Fibroblast of skin of back (primary cell): ENCODE data around the gene STARD7.
"Not testable (repeated sequence)": the region's sequence is repeated elsewhere in the genome, so short reads cannot be mapped to it uniquely, and the experiment has no call there.

Experiments
- DNase-seq: peaks from one replicate; pipeline ENCODE4 v3.0.0-alpha.2; 2013

Gene STARD7

GRCh38 chr2:96146153-96146880 lies 62.3 kb downstream of the STARD7 start:
- DNase-seq, result no peak

DNA sequence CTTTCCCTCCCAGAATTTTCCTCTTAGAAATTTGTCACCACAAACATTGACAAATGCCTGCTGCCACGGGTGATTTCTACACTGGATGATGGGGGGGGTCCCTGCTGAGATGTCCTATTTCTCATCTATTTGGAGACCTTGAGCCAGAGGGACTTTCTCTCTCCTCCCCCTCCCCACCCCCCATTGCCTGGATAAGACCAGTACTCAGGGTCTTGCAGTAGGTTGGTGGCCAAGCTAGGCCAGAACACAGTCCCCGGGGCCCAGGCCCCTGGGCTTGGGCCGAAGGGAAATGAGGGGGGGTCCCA lies 62.8 kb downstream of the STARD7 start:
- no peak for DNase-seq

- peak; percentile 71 for DNase-seq
These were observed 63.4 kb downstream of the STARD7 start, which contains the start of gene DUSP2 for GRCh38 chr2:96145036-96145847. DUSP2 (minus strand) TSS chr2:96145440; CDS start chr2:96145354, 86 bp downstream.

DNA sequence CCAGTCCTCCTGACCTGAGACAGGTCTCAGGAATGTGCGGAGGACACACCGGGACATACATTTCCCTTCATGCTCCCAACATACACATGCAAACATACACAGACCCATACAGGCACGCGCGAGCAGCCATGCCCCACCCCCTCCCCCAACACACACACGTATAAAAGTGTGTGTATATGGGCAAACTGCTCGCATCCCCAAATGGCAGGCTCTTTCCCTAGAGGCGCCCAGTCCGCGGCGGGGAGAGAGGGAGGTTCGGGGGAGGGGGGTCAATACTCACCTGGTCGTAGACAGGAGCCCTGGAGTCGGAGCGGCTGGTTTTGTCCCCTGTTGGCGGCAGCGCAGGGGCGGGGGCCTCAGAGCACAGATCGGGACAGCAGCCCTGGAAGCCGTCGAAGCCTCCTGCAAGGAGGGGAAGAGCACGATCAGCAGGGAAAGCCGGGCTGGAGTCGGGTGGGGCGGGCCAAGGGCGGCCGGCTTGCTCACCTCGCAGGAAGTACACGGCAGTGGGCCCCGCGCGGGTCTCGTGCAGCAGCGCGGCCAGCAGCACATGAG lies 64.1 kb downstream of the STARD7 start:
- no peak for DNase-seq

DNA sequence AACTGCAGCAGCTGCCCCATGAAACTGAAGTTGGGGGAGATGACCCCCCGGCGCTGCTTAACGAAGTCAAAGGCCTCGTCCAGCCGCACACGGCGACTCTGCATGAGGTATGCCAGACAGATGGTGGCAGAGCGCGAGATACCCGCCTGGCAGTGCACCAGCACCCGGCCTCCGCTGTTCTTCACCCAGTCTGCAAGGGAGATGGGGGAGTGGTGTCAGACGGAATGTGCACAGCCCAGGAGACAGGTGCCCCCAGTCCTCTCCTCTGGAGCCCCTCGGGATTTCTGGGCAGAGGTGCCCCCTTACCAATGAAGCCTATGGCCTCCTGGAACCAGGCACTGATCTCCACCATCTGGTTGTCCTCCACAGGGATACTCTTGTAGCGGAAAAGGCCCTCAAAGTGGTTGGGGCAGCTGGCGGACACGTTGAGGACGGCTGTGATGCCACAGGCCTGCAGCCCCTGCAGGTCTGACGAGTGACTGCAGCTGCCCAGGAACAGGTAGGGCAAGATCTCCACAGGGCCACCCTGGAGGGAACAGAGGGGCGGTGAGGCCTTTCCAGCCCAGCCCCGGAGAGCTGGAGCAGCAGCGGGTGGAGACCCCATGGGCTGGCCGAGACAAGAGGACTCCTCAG lies 64.7 kb downstream of the STARD7 start:
- DNase-seq, result no peak

DNA sequence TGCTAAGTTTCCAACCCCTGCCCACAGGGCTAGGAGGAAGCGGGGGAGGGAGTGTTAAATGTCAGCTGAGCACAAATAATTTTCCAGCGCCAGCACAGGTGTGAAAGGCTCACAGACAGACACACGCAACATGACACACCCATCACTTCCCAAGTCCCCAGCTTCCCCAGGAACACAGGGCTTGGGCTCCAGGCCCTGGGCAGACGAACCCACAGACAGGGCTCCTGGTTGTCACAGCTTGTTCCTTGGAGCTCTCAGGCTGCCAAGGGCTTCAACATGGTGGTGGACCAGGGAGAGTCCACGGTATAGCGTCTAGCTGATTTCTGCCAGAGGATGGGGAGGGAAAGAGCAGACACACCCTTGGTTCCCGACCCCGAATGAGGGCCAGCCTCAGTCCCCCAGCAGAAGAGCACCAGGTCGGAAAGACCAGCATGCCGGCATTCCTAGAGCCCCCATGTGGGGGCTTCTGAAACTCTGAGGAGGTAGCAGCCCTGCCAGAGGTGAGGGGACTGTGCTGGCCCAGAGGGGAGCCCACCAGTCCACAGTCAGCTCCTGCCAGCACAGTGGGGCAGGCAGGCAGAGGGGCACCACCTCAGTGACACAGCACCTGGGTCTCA lies 65.3 kb downstream of the STARD7 start:
- no peak for DNase-seq

DNA sequence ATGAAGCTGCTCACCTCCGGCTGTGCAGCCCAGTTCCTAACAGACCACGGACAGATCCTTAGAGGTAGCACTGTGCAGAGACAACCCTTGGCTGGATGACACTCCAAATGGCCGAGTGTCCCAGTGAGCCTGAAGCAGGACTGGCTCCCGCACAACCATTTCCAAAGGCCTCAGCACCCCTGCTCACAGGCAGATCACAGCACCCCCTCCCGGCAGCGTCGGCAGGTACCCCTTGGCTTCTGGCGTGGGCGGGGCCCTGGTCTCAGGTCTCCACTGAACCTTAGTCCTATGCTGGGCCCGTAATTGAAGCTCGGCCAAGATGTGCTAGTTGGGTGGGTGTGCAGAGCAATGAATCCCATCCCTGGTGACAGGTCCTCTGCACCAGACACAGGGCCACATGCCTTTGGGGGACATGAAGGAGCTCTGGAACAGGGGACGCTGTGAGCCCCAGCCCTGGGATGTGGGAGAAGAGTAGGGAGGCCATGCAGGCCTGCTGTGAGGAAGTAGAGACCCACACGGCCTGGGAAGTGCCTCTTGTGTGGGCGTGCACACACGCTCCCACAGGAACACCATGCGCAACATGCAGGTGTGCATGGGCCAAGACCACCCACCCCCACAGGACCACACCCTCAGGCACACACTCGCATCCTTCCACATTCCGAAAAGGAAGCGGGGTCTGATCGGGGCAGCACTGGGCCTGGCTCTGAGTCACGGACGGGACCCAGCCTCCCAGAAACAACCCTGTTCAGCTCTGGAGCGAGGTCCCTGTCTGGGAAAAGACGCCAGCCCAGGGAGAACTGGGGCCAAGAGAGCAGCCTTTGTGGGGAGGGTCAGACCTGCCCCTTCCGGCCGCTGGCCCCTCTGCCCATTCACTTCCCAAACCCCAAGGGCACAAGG lies 66.2 kb downstream of the STARD7 start:
- no peak for DNase-seq

- DNase-seq, result not testable (repeated sequence)
These were observed 67.0 kb downstream of the STARD7 start for GRCh38 chr2:96141624-96141967.

GRCh38 chr2:96140941-96141623 lies 67.5 kb downstream of the STARD7 start:
- no peak for DNase-seq

DNA sequence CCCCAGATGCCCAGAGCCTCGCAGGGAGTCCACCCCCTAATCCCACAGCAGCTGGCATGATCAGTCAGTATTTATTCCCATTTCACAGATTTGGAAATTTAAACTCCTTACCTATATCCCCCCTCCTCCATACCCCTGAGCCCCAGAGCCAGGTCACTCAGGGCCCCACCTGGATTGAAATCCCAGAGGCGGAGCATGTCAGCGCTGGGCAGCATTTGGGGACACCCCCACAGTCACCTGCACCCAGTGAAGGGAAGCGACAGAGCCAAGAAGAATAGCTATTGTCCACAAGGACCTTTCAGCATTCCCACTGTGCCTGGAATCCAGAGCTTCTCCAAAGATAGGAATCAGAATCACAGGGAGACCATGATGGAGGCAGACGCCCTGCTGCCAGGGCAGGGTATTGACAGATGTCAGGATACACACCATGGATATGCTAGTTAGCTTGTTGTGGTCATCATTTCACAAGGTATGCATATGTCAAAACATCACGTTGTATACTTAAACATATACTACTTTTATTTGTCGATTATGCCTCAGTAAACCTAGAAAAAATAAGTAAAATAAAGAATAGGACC lies 69.4 kb downstream of the STARD7 start:
- no peak for DNase-seq

GRCh38 chr2:96138179-96139145 lies 70.2 kb downstream of the STARD7 start, which contains the start of gene ASTL:
ASTL (minus strand) TSS chr2:96138502; CDS start chr2:96138436, 66 bp downstream.
- DNase-seq, result peak; percentile 33

GRCh38 chr2:96137321-96138178 lies 71.1 kb downstream of the STARD7 start:
- no peak for DNase-seq

- no peak for DNase-seq
These were observed 72.4 kb downstream of the STARD7 start for GRCh38 chr2:96136129-96136720.

DNA sequence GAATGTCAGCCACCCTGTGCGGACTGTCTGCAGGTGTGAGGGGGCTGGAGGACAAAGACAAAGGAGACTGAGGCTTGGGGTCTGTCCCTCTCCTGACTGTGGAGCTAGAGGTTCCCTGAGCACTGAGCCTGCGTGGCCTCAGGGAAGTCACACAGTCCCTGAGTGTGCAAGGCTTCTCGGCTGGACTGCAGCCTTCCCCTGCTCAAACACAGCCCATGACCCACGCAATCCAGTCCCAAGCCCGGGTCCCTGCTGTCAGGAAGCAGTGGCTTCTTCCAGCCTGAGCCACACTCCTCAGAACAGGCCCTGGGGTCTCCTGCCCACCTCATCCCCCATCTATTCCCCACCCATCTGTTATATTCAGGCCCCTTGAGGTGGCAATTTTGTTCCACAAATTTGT lies 73.0 kb downstream of the STARD7 start:
- no peak for DNase-seq

GRCh38 chr2:96135171-96135570 lies 73.5 kb downstream of the STARD7 start:
- no peak for DNase-seq
